Lower lobe of right lung (tissue), 2 donors: ENCODE data around the gene CFD. TPM values are rescaled to one million over a fixed set of nuclear protein-coding genes. Genes with fewer than 3 reads are reported as not detected.

Experiments used
- ATAC-seq, 2 donors: fragments of 200-7000 bp; cut with Tn5 transposase; one replicate each; pipeline ENCODE4 v1.9.1; 2020 to 2022; ENCODE audit warnings: mild to moderate bottlenecking in 2 of 2, moderate library complexity in 2 of 2
- DNase-seq: peaks from one replicate; pipeline ENCODE4 v3.0.0-alpha.2; 2020
- H3K27ac ChIP-seq: fragments of 200-600 bp; one replicate; pipeline ENCODE4 v1.8.0; 2022
- H3K27me3 ChIP-seq: fragments of 200-600 bp; one replicate; pipeline ENCODE4 v1.8.0; 2022; ENCODE audit warnings: low read depth
- H3K36me3 ChIP-seq: fragments of 200-600 bp; one replicate; pipeline ENCODE4 v1.8.0; 2022; ENCODE audit warnings: mild to moderate bottlenecking
- H3K4me1 ChIP-seq: fragments of 200-600 bp; one replicate; pipeline ENCODE4 v1.8.0; 2022
- H3K4me3 ChIP-seq: fragments of 200-600 bp; one replicate; pipeline ENCODE4 v1.8.0; 2022; ENCODE audit warnings: mild to moderate bottlenecking
- H3K9me3 ChIP-seq: fragments of 200-600 bp; one replicate; pipeline ENCODE4 v1.8.0; 2022
- CTCF ChIP-seq: fragments of 200-600 bp; IDR thresholded peaks from one replicate; pipeline ENCODE4 v1.8.0; 2022; ENCODE audit warnings: antibody characterized with exemption, mild to moderate bottlenecking
- intact Hi-C: fragments of 100-400 bp; cut with DNase I; formaldehyde crosslinking; loops from one replicate; pipeline ENCODE4 v1.11.0; 2022
- total RNA-seq: library from RNA; stranded (reverse); fragmentation: NEBNext Ultra II Directional; extraction: Animal tissue kit (Norgen Biotek cat#: 25700); gene quantifications from one replicate; pipeline ENCODE4 v1.2.1, GENCODE V29; 2021
- donor health status: DM: no; HTN: yes; CAD: no; lungs with severe emphysema.

Gene CFD
- total RNA-seq, 1 donor from 2014 or later, result 282 TPM

GRCh38 chr19:896999-897398 lies 37.5 kb downstream of the CFD start:
- peaks cover 40% of the 10 kb centered on the region for H3K36me3 ChIP-seq
- DNase-seq, result no peak
- intact Hi-C loops, result no loop called here

GRCh38 chr19:897442-898039 lies 38.1 kb downstream of the CFD start:
- peaks cover 42% of the 10 kb centered on the region for H3K36me3 ChIP-seq
- H3K4me3 ChIP-seq, result no peak overlapping the region
- peaks cover 6% of the 10 kb centered on the region for H3K4me1 ChIP-seq
- no peak overlapping the region for H3K27ac ChIP-seq
- no peak for DNase-seq
- H3K9me3 ChIP-seq, result no peaks in the 10 kb centered on the region
- intact Hi-C loops, result no loop called here
- H3K27me3 ChIP-seq, result no peaks in the 10 kb centered on the region
- ATAC-seq, result no peak
- TF ChIP-seq CTCF, result no peak

More at GRCh38 chr19:896999-897398, 37.5 kb downstream of the CFD start:
- no peak for TF ChIP-seq CTCF
- no peak for ATAC-seq
- H3K9me3 ChIP-seq, result no peaks in the 10 kb centered on the region
- H3K4me3 ChIP-seq, result no peak overlapping the region
- H3K27ac ChIP-seq, result no peak overlapping the region
- H3K27me3 ChIP-seq, result no peaks in the 10 kb centered on the region
- H3K4me1 ChIP-seq, result peaks cover 9% of the 10 kb centered on the region

- ATAC-seq, result no peak
- Histone ChIP-seq H3K36me3 (peaks cover 42% of the 10 kb centered on the region), H3K9me3 (no peaks in the 10 kb centered on the region), H3K27me3 (no peaks in the 10 kb centered on the region), H3K4me3 (no peak overlapping the region), H3K4me1 (peaks cover 3% of the 10 kb centered on the region), H3K27ac (no peak overlapping the region)
- intact Hi-C loops, result no loop called here
- no peak for DNase-seq
- TF ChIP-seq CTCF, result no peak
Observed at GRCh38 chr19:898663-899062, 39.2 kb downstream of the CFD start.

GRCh38 chr19:899336-900042 lies 40.0 kb downstream of the CFD start:
- H3K27me3 ChIP-seq, result no peaks in the 10 kb centered on the region
- ATAC-seq, result no peak
- no peak for DNase-seq
- peaks cover 42% of the 10 kb centered on the region for H3K36me3 ChIP-seq
- no peak overlapping the region for H3K4me3 ChIP-seq
- TF ChIP-seq CTCF, result no peak
- no peaks in the 10 kb centered on the region for H3K9me3 ChIP-seq
- intact Hi-C loops, result no loop called here
- no peaks in the 10 kb centered on the region for H3K4me1 ChIP-seq
- no peak overlapping the region for H3K27ac ChIP-seq

GRCh38 chr19:900043-900301 lies 40.5 kb downstream of the CFD start:
- TF ChIP-seq CTCF, result no peak
- ATAC-seq, result peak in 1 of 2 donors; percentile 7
- Histone ChIP-seq H3K4me3 (no peak overlapping the region), H3K27me3 (no peaks in the 10 kb centered on the region), H3K9me3 (no peaks in the 10 kb centered on the region), H3K4me1 (no peaks in the 10 kb centered on the region), H3K36me3 (peaks cover 42% of the 10 kb centered on the region), H3K27ac (no peak overlapping the region)
- intact Hi-C loops, result no loop called here
- DNase-seq, result no peak
